ENCODE results near the gene EFCAB8.

- TF ChIP-seq EZH2 (optimal IDR thresholded peaks at IDR 0.05; ENCODE audit: low read depth, low read length) (no peak), EZH2phosphoT487 (IDR thresholded peaks at IDR 0.05; ENCODE audit: low read length) (no peak)
- TF ChIP-seq, protein P1, sequence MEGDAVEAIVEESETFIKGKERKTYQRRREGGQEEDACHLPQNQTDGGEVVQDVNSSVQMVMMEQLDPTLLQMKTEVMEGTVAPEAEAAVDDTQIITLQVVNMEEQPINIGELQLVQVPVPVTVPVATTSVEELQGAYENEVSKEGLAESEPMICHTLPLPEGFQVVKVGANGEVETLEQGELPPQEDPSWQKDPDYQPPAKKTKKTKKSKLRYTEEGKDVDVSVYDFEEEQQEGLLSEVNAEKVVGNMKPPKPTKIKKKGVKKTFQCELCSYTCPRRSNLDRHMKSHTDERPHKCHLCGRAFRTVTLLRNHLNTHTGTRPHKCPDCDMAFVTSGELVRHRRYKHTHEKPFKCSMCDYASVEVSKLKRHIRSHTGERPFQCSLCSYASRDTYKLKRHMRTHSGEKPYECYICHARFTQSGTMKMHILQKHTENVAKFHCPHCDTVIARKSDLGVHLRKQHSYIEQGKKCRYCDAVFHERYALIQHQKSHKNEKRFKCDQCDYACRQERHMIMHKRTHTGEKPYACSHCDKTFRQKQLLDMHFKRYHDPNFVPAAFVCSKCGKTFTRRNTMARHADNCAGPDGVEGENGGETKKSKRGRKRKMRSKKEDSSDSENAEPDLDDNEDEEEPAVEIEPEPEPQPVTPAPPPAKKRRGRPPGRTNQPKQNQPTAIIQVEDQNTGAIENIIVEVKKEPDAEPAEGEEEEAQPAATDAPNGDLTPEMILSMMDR (IDR thresholded peaks at IDR 0.05; ENCODE audit: low read length), result peak; percentile 45
These were observed 35.3 kb downstream of the EFCAB8 start for GRCh38 chr20:32894026-32894483.
